Epithelial cell of proximal tubule (primary cell): ENCODE measurements around the gene SLC40A1. TPM values are rescaled to one million over a fixed set of nuclear protein-coding genes. Genes with fewer than 3 reads are reported as not detected.

Experiments used
- DNase-seq: peaks from one replicate; pipeline ENCODE4 v3.0.0-alpha.2; 2011; ENCODE audit warnings: low read depth
- H3K4me3 ChIP-seq: 2 replicates; pipeline ENCODE4 v1.5.1; 2011; ENCODE audit warnings: low read depth, mild to moderate bottlenecking, low read length
- total RNA-seq: library from RNA; depleted of rRNA; stranded (reverse); fragments of >200 nt; gene quantifications from 2 replicates; pipeline ENCODE4 v1.2.3, GENCODE V29; 2015
- TF ChIP-seq, protein P1 (sequence below): conservative IDR thresholded peaks from 2 replicates; pipeline ENCODE4 v1.5.1; 2012; ENCODE audit warnings: low read depth, mild to moderate bottlenecking, low read length

The SLC40A1 gene
- total RNA-seq, 1 donor from 2014 or later: 5.8 TPM

DNA sequence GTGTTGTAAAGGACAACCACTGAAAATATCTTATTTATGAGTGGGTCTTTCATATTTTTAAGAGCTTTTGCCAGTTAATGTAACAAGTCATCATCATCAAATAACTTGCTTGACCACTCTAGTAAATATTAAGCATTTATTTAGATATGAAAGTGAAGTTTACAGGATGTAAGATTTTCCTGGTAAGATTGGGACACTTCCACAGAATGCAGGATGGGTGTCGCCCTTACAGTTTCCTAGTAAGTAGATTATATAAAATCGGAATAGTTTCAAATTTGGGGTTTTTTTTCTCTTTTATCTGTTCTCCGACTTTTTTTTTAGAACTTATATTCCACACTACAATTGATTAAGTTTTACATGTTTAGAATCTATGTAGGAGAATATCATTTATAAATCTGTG, 14.8 kb upstream of the SLC40A1 start:
- TF ChIP-seq, protein P1, sequence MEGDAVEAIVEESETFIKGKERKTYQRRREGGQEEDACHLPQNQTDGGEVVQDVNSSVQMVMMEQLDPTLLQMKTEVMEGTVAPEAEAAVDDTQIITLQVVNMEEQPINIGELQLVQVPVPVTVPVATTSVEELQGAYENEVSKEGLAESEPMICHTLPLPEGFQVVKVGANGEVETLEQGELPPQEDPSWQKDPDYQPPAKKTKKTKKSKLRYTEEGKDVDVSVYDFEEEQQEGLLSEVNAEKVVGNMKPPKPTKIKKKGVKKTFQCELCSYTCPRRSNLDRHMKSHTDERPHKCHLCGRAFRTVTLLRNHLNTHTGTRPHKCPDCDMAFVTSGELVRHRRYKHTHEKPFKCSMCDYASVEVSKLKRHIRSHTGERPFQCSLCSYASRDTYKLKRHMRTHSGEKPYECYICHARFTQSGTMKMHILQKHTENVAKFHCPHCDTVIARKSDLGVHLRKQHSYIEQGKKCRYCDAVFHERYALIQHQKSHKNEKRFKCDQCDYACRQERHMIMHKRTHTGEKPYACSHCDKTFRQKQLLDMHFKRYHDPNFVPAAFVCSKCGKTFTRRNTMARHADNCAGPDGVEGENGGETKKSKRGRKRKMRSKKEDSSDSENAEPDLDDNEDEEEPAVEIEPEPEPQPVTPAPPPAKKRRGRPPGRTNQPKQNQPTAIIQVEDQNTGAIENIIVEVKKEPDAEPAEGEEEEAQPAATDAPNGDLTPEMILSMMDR: no peak
- no peak for DNase-seq
- no peak overlapping the region for H3K4me3 ChIP-seq

DNA sequence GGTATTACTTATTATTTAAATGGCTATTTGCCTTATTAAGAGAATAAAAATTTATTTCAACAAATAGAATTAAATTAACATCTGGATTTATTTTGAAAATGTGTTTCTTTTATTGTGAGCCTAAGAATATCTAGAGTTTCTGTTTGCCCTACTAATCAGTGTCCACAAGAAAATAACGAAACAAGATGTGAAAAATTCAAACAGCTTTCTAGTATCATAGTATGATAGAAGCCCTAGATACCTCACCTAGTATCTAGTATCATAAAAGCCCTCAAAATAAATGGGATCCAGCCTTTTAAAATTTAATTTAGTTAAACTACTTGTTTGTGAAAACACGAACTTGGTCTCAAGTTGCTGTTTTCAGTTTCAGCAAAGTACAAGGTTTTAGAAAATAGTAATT, 13.7 kb upstream of the SLC40A1 start:
- no peak for DNase-seq
- TF ChIP-seq, protein P1: no peak
- no peak overlapping the region for H3K4me3 ChIP-seq

DNA sequence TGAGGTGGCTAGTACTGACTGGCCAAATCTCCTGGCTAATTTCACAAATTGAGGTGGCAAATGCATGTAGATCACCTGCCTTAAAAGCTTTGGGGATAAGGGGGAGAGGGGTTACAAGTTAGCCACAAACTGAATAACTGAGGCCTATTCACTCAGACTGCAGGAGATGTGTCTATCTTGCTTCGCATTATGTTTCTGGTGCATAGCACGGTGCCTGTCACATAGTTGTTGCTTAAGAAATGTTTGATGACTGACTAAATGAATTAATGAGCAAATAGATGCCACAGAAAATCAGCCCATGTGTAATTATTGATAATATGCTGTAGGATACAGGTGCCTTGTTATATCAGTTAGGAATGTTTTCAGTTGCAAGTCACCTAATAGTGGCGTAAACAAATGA, 12.5 kb upstream of the SLC40A1 start:
- no peak for DNase-seq
- TF ChIP-seq, protein P1: no peak
- H3K4me3 ChIP-seq: no peak overlapping the region

DNA sequence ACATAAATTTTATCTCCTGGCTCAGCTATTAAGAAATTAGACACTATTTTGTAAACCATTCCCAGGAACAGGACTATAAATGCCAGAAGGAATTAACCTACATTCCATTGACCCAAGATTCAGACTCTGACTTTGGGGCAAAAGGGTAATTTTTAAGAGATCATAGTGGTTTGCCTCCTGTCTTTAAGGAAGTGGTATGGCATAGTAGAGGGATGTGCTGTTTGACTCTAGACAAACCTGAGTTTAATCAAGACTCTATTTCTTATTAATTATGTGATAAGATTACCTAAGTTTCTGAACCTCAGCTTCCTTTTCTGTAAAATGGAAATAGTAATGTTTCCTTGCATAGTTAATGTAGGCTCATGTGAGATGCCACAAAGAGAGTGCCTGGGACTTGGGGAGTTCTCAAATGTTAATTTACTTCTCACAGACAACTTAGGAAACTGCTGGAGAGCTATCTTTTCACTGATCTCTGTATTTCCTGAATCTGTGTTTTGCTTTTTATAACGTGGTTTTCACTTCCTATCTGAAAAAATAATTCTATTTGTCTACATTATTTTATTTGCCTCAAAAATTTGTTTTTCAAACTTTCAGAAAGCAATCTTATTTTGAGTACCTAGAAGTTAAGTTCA, 11.9 kb upstream of the SLC40A1 start:
- no peak for DNase-seq
- TF ChIP-seq, protein P1: no peak
- H3K4me3 ChIP-seq: no peak overlapping the region

DNA sequence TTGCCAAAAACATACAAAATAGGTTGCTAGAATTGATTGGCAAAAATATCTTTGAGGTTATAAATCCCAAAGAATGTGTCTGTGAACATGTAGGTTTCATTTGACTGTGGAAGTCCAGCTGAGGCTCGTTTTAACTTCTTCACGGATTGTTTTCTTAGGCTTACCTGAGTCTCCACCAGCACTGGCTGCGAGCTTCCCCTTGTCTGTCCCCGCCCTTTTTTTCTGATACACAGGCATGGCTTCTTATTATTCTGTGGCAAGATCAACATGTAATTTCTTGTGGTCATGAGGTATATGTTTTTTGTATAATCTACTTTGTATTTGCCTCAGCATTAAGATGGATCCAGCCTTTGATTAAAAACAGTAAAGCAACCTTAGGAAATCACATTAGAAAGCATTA, 7.2 kb upstream of the SLC40A1 start:
- TF ChIP-seq, protein P1: no peak
- no peak overlapping the region for H3K4me3 ChIP-seq
- no peak for DNase-seq

DNA sequence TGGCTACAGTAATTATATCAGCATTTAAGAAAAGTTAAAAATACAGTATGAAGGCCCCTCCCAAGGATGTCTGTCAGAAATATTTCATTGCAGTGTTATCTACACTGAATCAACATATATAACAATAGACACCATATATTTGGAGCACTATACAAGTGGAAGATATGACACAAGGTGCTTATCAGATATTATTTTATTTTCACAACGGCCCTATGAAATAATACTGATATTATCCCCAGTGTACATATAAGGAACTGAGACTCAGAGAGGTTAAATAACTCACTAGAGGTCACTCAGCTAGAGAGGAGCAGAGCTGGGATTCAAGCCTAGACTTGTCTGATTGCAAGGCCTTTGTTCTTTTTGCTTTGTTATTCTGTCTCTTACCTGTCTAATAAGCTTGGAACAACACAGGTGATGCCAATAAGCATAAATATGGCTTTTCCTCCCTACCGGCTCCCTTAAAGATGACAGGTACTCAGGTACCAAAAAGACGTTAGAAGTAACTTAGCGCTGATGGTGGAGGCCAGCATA, 4.7 kb upstream of the SLC40A1 start:
- H3K4me3 ChIP-seq: no peak overlapping the region
- TF ChIP-seq, protein P1: no peak
- no peak for DNase-seq

DNA sequence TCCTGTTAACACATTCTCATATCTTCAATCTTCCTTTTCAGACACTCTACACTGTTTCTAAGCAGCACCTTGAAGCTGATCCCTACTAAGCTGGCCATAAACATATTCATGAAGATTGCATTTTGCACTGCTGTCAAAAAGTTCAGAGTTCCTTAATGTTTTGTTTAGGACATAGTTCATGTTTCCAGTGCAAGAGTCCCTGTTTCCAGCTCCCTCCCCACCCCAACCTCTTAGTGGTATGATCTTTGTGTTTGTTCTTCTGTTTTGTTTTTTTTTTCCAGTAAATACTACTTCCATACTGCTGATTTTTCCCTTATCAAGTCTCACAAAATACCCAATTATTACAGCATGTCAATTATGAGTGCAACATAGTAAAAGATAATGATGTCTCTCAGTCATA, 4.1 kb upstream of the SLC40A1 start:
- no peak for DNase-seq
- TF ChIP-seq, protein P1: no peak
- H3K4me3 ChIP-seq: no peak overlapping the region
